IPS-18c (cell line): ENCODE results near the gene FAM13A.

Experiments used
- H3K4me3 ChIP-seq: 2 replicates; pipeline ENCODE4 v1.7.0; 2013; ENCODE audit warnings: low read depth, mild to moderate bottlenecking, low read length, moderate library complexity; ENCODE audit not compliant: insufficient read depth
- H3K9me3 ChIP-seq: one replicate; pipeline ENCODE4 v1.6.1; 2013; ENCODE audit warnings: mild to moderate bottlenecking, low read length, moderate library complexity; ENCODE audit not compliant: control insufficient read depth, insufficient read depth

The FAM13A gene

GRCh38 chr4:88763075-88763474 lies 293.9 kb downstream of the FAM13A start:
- Histone ChIP-seq H3K9me3 (no peaks in the 10 kb centered on the region), H3K4me3 (no peak overlapping the region)

- H3K4me3 ChIP-seq, result no peak overlapping the region
- H3K9me3 ChIP-seq, result no peaks in the 10 kb centered on the region
These were observed 295.0 kb downstream of the FAM13A start for GRCh38 chr4:88761861-88762523.

GRCh38 chr4:88761342-88761741 lies 295.6 kb downstream of the FAM13A start:
- no peak overlapping the region; the same call in 1 of the 2 replicates for H3K4me3 ChIP-seq
- H3K9me3 ChIP-seq, result no peaks in the 10 kb centered on the region

GRCh38 chr4:88759895-88760290 lies 297.1 kb downstream of the FAM13A start:
- Histone ChIP-seq H3K4me3 (no peak overlapping the region), H3K9me3 (no peaks in the 10 kb centered on the region)

GRCh38 chr4:88759039-88759894 lies 297.7 kb downstream of the FAM13A start:
- no peak overlapping the region for H3K4me3 ChIP-seq
- H3K9me3 ChIP-seq, result no peaks in the 10 kb centered on the region

GRCh38 chr4:88758264-88758663 lies 298.7 kb downstream of the FAM13A start:
- no peak overlapping the region for H3K4me3 ChIP-seq

GRCh38 chr4:88757776-88758175 lies 299.2 kb downstream of the FAM13A start:
- H3K9me3 ChIP-seq, result no peaks in the 10 kb centered on the region
- H3K4me3 ChIP-seq, result no peak overlapping the region

More at GRCh38 chr4:88758264-88758663, 298.7 kb downstream of the FAM13A start:
- H3K9me3 ChIP-seq, result no peaks in the 10 kb centered on the region

GRCh38 chr4:88757067-88757466 lies 299.9 kb downstream of the FAM13A start:
- Histone ChIP-seq H3K4me3 (no peak overlapping the region), H3K9me3 (no peaks in the 10 kb centered on the region)

- no peak overlapping the region for H3K4me3 ChIP-seq
- no peaks in the 10 kb centered on the region for H3K9me3 ChIP-seq
These were observed 300.8 kb downstream of the FAM13A start for GRCh38 chr4:88756149-88756548.

- H3K4me3 ChIP-seq, result no peak overlapping the region
- H3K9me3 ChIP-seq, result no peaks in the 10 kb centered on the region
These were observed 301.5 kb downstream of the FAM13A start for GRCh38 chr4:88755454-88755853.

GRCh38 chr4:88754796-88755195 lies 302.2 kb downstream of the FAM13A start:
- H3K9me3 ChIP-seq, result no peaks in the 10 kb centered on the region
- no peak overlapping the region for H3K4me3 ChIP-seq

- Histone ChIP-seq H3K9me3 (no peaks in the 10 kb centered on the region), H3K4me3 (no peak overlapping the region)
These were observed 303.1 kb downstream of the FAM13A start for GRCh38 chr4:88753658-88754571.

- H3K9me3 ChIP-seq, result no peaks in the 10 kb centered on the region
- H3K4me3 ChIP-seq, result no peak overlapping the region
These were observed 304.2 kb downstream of the FAM13A start for GRCh38 chr4:88752754-88753153.

GRCh38 chr4:88752076-88752463 lies 304.9 kb downstream of the FAM13A start:
- Histone ChIP-seq H3K9me3 (no peaks in the 10 kb centered on the region), H3K4me3 (no peak overlapping the region)

GRCh38 chr4:88751258-88752075 lies 305.5 kb downstream of the FAM13A start:
- Histone ChIP-seq H3K9me3 (no peaks in the 10 kb centered on the region), H3K4me3 (no peak overlapping the region)

- Histone ChIP-seq H3K9me3 (no peaks in the 10 kb centered on the region), H3K4me3 (no peak overlapping the region)
These were observed 306.6 kb downstream of the FAM13A start for GRCh38 chr4:88750369-88750768.

- Histone ChIP-seq H3K9me3 (no peaks in the 10 kb centered on the region), H3K4me3 (no peak overlapping the region)
These were observed 309.6 kb downstream of the FAM13A start for GRCh38 chr4:88747351-88747750.
